Tibial artery (tissue), 4 donors: ENCODE measurements around the gene DCP1B.
A peak's percentile ranks its signal among the peaks of the same experiment; 100 is the strongest.

Experiments
- DNase-seq, 2 donors: peaks; one replicate each; pipeline ENCODE4 v3.0.0-alpha.2; 2019
- H3K27ac ChIP-seq, 2 donors: fragments of 200-600 bp; sonication (generic) in 1 of 2; 1 replicate in 1 of 2; 2 replicates in 1 of 2; pipeline ENCODE4 v1.5.1; 2018 to 2019; ENCODE audit warnings: mild to moderate bottlenecking in 1 of 2
- H3K27me3 ChIP-seq, 2 donors: fragments of 200-600 bp; sonication (generic) in 1 of 2; one replicate each; pipeline versions ENCODE4 v1.5.1 to v1.6.0; 2016 to 2019
- H3K36me3 ChIP-seq, 3 donors: fragments of 200-600 bp; sonication (generic) in 2 of 3; one replicate each; pipeline ENCODE4 v1.5.1; 2016 to 2019; ENCODE audit warnings: mild to moderate bottlenecking in 2 of 3
- H3K4me1 ChIP-seq, 4 donors: fragments of 200-600 bp; sonication (generic) in 2 of 4; 1 replicate in 3 of 4; 2 replicates in 1 of 4; pipeline ENCODE4 v1.5.1; 2016 to 2019
- H3K4me3 ChIP-seq, 2 donors: fragments of 200-600 bp; sonication (generic) in 1 of 2; 1 replicate in 1 of 2; 2 replicates in 1 of 2; pipeline ENCODE4 v1.5.1; 2018 to 2019; ENCODE audit warnings: mild to moderate bottlenecking in 2 of 2
- H3K9me3 ChIP-seq, 3 donors: fragments of 200-600 bp; sonication (generic) in 1 of 3; one replicate each; pipeline ENCODE4 v1.5.1; 2016 to 2019
- CTCF ChIP-seq, 2 experiments: fragments of 200-600 bp in 1 of 2; fragments of 450-650 bp in 1 of 2; IDR thresholded peaks; one replicate each; pipeline ENCODE4 v1.5.1; 2017 to 2019; ENCODE audit warnings: antibody characterized with exemption in 2 of 2, mild to moderate bottlenecking in 1 of 2, moderate library complexity in 1 of 2
- intact Hi-C: fragments of 100-400 bp; cut with DNase I; formaldehyde crosslinking; loops from one replicate; pipeline ENCODE4 v1.15.0; 2023; ENCODE audit warnings: low total_unique reads

Gene DCP1B

GRCh38 chr12:1927751-1928351 lies 76.4 kb downstream of the DCP1B start:
- no peak for TF ChIP-seq CTCF (IDR thresholded peaks at IDR 0.05)
- no peaks in the 10 kb centered on the region for H3K9me3 ChIP-seq
- no peaks in the 10 kb centered on the region for H3K27me3 ChIP-seq
- peaks cover 4 to 64% (median 41%) of the 10 kb centered on the region in 4 donors for H3K4me1 ChIP-seq
- intact Hi-C loops, result no loop called here
- peak in 1 of 2 donors; percentile 86 for DNase-seq
- H3K27ac ChIP-seq, result peak overlapping the region; percentile 42 to 50
- H3K4me3 ChIP-seq, result no peak overlapping the region
- no peaks in the 10 kb centered on the region for H3K36me3 ChIP-seq

- Histone ChIP-seq H3K27ac (no peak overlapping the region), H3K4me1 (peaks cover 3 to 58% (median 35%) of the 10 kb centered on the region in 4 donors), H3K9me3 (no peaks in the 10 kb centered on the region), H3K36me3 (no peaks in the 10 kb centered on the region), H3K27me3 (no peaks in the 10 kb centered on the region), H3K4me3 (no peak overlapping the region)
- TF ChIP-seq CTCF (IDR thresholded peaks at IDR 0.05), result no peak
- DNase-seq, result no peak
- intact Hi-C loops, result no loop called here
These were observed 77.1 kb downstream of the DCP1B start for GRCh38 chr12:1927051-1927680.

GRCh38 chr12:1926251-1926657 lies 78.0 kb downstream of the DCP1B start:
- DNase-seq, result peak in 1 of 2 donors; percentile 66
- Histone ChIP-seq H3K9me3 (no peaks in the 10 kb centered on the region), H3K4me1 (peaks cover 0 to 52% (median 32%) of the 10 kb centered on the region in 4 donors), H3K4me3 (no peak overlapping the region), H3K27me3 (no peaks in the 10 kb centered on the region), H3K27ac (no peak overlapping the region), H3K36me3 (no peaks in the 10 kb centered on the region)
- TF ChIP-seq CTCF (IDR thresholded peaks at IDR 0.05), result no peak
- intact Hi-C loops, result no loop called here

GRCh38 chr12:1925684-1926006 lies 78.6 kb downstream of the DCP1B start:
- Histone ChIP-seq H3K4me3 (no peak overlapping the region), H3K9me3 (no peaks in the 10 kb centered on the region), H3K36me3 (no peaks in the 10 kb centered on the region), H3K4me1 (peaks cover 0 to 52% (median 32%) of the 10 kb centered on the region in 4 donors), H3K27me3 (no peaks in the 10 kb centered on the region), H3K27ac (no peak overlapping the region)
- no peak for TF ChIP-seq CTCF (IDR thresholded peaks at IDR 0.05)
- peak in 1 of 2 donors; percentile 48 for DNase-seq
- intact Hi-C loops, result no loop called here

- H3K4me3 ChIP-seq, result no peak overlapping the region
- H3K27ac ChIP-seq, result peak overlapping the region in 1 of 2 donors; percentile 24
- no peaks in the 10 kb centered on the region for H3K36me3 ChIP-seq
- peak in 1 of 2 donors; percentile 55 for DNase-seq
- H3K4me1 ChIP-seq, result peaks cover 0 to 52% (median 32%) of the 10 kb centered on the region in 4 donors
- intact Hi-C loops, result no loop called here
- no peaks in the 10 kb centered on the region for H3K27me3 ChIP-seq
- H3K9me3 ChIP-seq, result no peaks in the 10 kb centered on the region
- TF ChIP-seq CTCF (IDR thresholded peaks at IDR 0.05), result no peak
These were observed 79.1 kb downstream of the DCP1B start for GRCh38 chr12:1924996-1925683.
